ENCODE data around the gene LY6G5B. TPM values are rescaled to one million over a fixed set of nuclear protein-coding genes. Genes with fewer than 3 reads are reported as not detected.
A peak's percentile ranks its signal among the peaks of the same experiment; 100 is the strongest.

LY6G5B gene
- 10 to 100 TPM; 17.6 to 21.4 TPM for total RNA-seq

DNA sequence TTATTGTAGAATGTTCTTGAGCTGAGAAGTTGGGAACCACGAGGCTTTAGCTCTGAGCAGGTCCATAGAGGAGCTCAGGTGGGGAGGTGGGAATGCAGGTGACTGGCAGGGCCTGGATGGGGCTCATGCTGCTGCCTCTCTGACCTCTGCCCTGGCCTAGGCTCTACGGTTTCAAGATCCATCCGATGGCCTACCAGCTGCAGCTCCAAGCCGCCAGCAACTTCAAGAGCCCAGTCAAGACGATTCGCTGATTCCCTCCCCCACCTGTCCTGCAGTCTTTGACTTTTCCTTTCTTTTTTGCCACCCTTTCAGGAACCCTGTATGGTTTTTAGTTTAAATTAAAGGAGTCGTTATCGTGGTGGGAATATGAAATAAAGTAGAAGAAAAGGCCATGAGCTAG is at the start of gene LY6G5B:
TSS of gene LY6G5B (plus strand) at position 301 of the 400 bp plus-strand sequence. CDS start 975 bp downstream, outside the sequence.
- Mint-ChIP-seq H3K36me3 (peaks cover 45% of the 10 kb centered on the region), H3K4me3 (no peak within 1 kb of the TSS), H3K4me1 (peaks cover 22% of the 10 kb centered on the region), H3K27me3 (no peaks in the 10 kb centered on the region), H3K27ac (peak within 1 kb of the TSS; percentile 29), H3K9me3 (no peaks in the 10 kb centered on the region)
- DNase-seq: no peak

DNA sequence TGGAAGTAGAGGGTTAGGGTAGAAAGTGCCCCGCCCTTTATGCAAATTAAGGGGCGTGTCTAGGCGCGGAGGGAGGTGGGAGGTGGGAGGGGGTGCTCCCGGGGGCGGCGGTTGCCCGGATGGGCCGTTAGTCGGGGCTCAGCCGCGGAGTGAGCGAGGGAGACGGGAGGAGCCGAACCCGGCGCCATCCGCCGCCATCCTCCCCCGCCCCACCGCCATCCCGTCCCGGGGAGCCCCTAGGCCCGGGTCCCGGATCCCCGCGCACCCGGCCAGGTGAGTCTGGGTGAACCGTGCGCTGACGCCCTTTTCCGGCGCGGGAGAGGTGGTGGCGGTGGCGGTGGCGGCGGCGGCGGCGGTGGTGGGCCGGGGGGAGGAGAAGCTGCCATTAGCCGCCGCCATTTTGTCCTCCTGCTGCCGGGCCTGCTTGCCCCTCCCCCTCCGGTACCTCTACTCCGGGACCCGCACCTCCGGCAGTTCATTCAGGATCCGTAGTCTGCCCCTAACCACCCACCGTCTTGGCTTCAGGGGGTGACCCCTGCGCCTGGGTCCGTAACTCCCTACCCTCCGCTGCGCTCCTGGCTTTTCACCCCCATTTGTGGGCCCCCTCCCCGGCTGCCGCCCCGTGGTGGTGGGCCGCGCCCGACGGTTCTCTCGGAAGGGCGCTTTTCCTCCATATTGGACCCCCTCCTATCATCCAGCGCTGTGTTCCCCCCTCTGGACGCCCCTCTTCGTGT is 49.0 kb upstream of the LY6G5B start, which contains the start of gene PRRC2A:
TSS of gene PRRC2A (plus strand) at position 130 of the 734 bp plus-strand sequence. CDS start 2,075 bp downstream, outside the sequence.
- no peaks in the 10 kb centered on the region for H3K9me3 Mint-ChIP-seq
- H3K27me3 Mint-ChIP-seq: peaks cover 4% of the 10 kb centered on the region
- DNase-seq: no peak
- H3K27ac Mint-ChIP-seq: peak within 1 kb of the TSS; percentile 97
- H3K4me3 Mint-ChIP-seq: peak within 1 kb of the TSS; percentile 85
- H3K36me3 Mint-ChIP-seq: peaks cover 60% of the 10 kb centered on the region
- H3K4me1 Mint-ChIP-seq: peaks cover 35% of the 10 kb centered on the region

GRCh38 chr6:31621320-31621939 is 48.3 kb upstream of the LY6G5B start:
- no peak for DNase-seq
- Mint-ChIP-seq H3K4me3 (peak overlapping the region; percentile 85), H3K9me3 (no peaks in the 10 kb centered on the region), H3K36me3 (peaks cover 61% of the 10 kb centered on the region), H3K27ac (peak overlapping the region; percentile 97), H3K4me1 (peaks cover 31% of the 10 kb centered on the region), H3K27me3 (peaks cover 4% of the 10 kb centered on the region)

- Mint-ChIP-seq H3K27ac (peak overlapping the region; percentile 97), H3K36me3 (peaks cover 59% of the 10 kb centered on the region), H3K4me1 (peaks cover 26% of the 10 kb centered on the region), H3K4me3 (peak overlapping the region; percentile 85), H3K27me3 (peaks cover 4% of the 10 kb centered on the region), H3K9me3 (no peaks in the 10 kb centered on the region)
- DNase-seq: no peak
Measured at GRCh38 chr6:31621991-31622390, 47.8 kb upstream of the LY6G5B start.

DNA sequence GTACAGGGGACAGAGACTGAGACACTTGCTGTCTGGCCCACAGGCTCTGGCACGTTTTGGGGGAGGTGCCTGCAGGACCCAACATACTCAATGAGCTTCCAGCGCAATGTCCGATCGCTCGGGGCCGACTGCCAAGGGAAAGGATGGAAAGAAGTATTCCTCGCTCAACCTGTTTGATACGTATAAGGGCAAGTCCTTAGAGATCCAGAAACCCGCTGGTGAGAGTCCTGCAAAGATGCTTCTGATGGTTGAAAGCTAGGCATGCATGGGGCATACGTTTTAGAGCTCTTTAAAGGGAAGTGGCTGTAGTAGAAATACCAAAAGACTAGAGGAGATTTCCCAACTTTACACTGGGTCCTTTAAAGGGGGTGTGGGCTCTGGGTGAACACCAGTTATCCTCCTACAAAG is 47.1 kb upstream of the LY6G5B start:
- DNase-seq: no peak
- Mint-ChIP-seq H3K36me3 (peaks cover 65% of the 10 kb centered on the region), H3K4me1 (peaks cover 23% of the 10 kb centered on the region), H3K27ac (peak overlapping the region; percentile 97), H3K9me3 (no peaks in the 10 kb centered on the region), H3K4me3 (peak overlapping the region; percentile 85), H3K27me3 (peaks cover 4% of the 10 kb centered on the region)

- Mint-ChIP-seq H3K4me1 (peaks cover 18% of the 10 kb centered on the region), H3K36me3 (peaks cover 64% of the 10 kb centered on the region), H3K27me3 (peaks cover 4% of the 10 kb centered on the region), H3K27ac (peak overlapping the region; percentile 17), H3K9me3 (no peaks in the 10 kb centered on the region), H3K4me3 (no peak overlapping the region)
- no peak for DNase-seq
Measured at GRCh38 chr6:31624070-31624469, 45.7 kb upstream of the LY6G5B start.

DNA sequence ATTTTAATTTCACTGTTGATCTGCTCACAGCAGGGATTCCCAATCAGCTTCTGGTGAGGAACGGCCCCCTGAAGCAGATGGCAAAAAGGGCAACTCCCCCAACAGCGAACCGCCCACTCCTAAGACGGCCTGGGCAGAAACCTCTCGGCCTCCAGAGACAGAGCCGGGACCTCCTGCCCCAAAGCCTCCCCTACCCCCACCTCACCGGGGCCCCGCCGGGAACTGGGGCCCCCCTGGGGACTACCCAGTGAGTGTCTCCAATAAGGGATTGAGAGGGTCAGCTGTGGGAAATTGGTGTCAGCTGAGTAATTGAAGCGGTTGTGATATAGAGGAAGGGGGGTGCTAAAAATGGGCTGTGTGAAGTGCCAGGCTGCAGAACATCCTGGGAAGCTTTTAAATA is 42.8 kb upstream of the LY6G5B start:
- H3K4me1 Mint-ChIP-seq: peaks cover 16% of the 10 kb centered on the region
- H3K27ac Mint-ChIP-seq: peak overlapping the region; percentile 43
- DNase-seq: no peak
- no peak overlapping the region for H3K4me3 Mint-ChIP-seq
- H3K27me3 Mint-ChIP-seq: no peaks in the 10 kb centered on the region
- H3K9me3 Mint-ChIP-seq: no peaks in the 10 kb centered on the region
- H3K36me3 Mint-ChIP-seq: peaks cover 69% of the 10 kb centered on the region

- H3K27ac Mint-ChIP-seq: peak overlapping the region; percentile 50
Measured at GRCh38 chr6:31627690-31628287, 42.0 kb upstream of the LY6G5B start.

DNA sequence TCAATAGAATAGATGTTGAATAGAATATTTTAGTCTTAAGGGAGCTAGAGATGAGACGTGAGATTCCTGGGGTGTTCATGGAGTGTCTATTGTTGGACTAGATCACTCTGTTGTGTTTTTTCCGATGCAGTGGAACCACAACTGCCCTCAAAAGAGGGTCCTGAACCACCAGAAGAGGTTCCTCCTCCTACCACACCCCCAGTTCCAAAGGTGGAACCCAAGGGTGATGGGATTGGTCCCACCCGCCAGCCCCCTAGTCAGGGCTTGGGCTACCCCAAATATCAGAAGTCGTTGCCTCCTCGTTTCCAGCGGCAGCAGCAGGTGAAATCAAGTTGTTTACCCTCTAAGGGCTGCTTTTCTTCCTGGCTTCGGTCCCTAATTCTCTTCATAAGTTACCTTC is 40.8 kb upstream of the LY6G5B start:
- no peak for DNase-seq
- Mint-ChIP-seq H3K36me3 (peaks cover 55% of the 10 kb centered on the region), H3K4me3 (no peak overlapping the region), H3K27me3 (no peaks in the 10 kb centered on the region), H3K4me1 (peaks cover 6% of the 10 kb centered on the region), H3K9me3 (no peaks in the 10 kb centered on the region), H3K27ac (no peak overlapping the region)

More at GRCh38 chr6:31627690-31628287, 42.0 kb upstream of the LY6G5B start:
- DNase-seq: no peak
- no peaks in the 10 kb centered on the region for H3K9me3 Mint-ChIP-seq
- H3K4me1 Mint-ChIP-seq: peaks cover 8% of the 10 kb centered on the region
- peaks cover 62% of the 10 kb centered on the region for H3K36me3 Mint-ChIP-seq
- H3K4me3 Mint-ChIP-seq: no peak overlapping the region
- H3K27me3 Mint-ChIP-seq: no peaks in the 10 kb centered on the region

GRCh38 chr6:31630177-31630934 is 39.4 kb upstream of the LY6G5B start:
- Mint-ChIP-seq H3K27ac (peak overlapping the region; percentile 75), H3K4me1 (peaks cover 6% of the 10 kb centered on the region), H3K4me3 (no peak overlapping the region), H3K27me3 (no peaks in the 10 kb centered on the region), H3K36me3 (peaks cover 47% of the 10 kb centered on the region), H3K9me3 (no peaks in the 10 kb centered on the region)
- DNase-seq: no peak

- H3K36me3 Mint-ChIP-seq: peaks cover 40% of the 10 kb centered on the region
- H3K27me3 Mint-ChIP-seq: no peaks in the 10 kb centered on the region
- no peak for DNase-seq
- peak overlapping the region; percentile 75 for H3K27ac Mint-ChIP-seq
- no peaks in the 10 kb centered on the region for H3K9me3 Mint-ChIP-seq
- no peak overlapping the region for H3K4me3 Mint-ChIP-seq
- H3K4me1 Mint-ChIP-seq: peaks cover 3% of the 10 kb centered on the region
Measured at GRCh38 chr6:31631209-31631608, 38.6 kb upstream of the LY6G5B start.

GRCh38 chr6:31631681-31632278 is 38.0 kb upstream of the LY6G5B start:
- Mint-ChIP-seq H3K27ac (peak overlapping the region; percentile 10), H3K27me3 (no peaks in the 10 kb centered on the region)

GRCh38 chr6:31632279-31632946 is 37.4 kb upstream of the LY6G5B start:
- Mint-ChIP-seq H3K27me3 (no peaks in the 10 kb centered on the region), H3K4me3 (no peak overlapping the region), H3K9me3 (no peaks in the 10 kb centered on the region), H3K4me1 (peaks cover 3% of the 10 kb centered on the region), H3K36me3 (peaks cover 33% of the 10 kb centered on the region), H3K27ac (peak overlapping the region; percentile 69)
- DNase-seq: no peak

More at GRCh38 chr6:31631681-31632278, 38.0 kb upstream of the LY6G5B start:
- Mint-ChIP-seq H3K4me3 (no peak overlapping the region), H3K9me3 (no peaks in the 10 kb centered on the region), H3K4me1 (peaks cover 3% of the 10 kb centered on the region), H3K36me3 (peaks cover 34% of the 10 kb centered on the region)
- no peak for DNase-seq

DNA sequence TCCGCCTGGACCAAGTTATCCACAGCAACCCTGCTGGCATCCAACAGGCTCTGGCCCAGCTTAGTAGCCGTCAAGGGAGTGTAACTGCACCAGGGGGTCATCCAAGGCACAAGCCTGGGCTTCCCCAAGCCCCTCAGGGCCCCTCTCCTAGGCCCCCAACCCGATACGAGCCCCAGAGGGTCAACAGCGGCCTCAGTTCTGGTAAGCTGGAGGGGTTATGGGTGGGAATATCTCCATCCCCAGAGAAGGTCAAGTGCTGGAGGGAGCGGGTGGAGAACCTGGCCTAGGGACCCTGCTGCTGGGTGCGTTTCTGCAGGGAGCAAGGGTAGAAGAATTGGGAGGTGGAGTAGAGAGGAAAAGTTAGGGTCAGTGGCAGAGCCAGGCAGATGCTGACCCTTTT is 36.3 kb upstream of the LY6G5B start:
- Mint-ChIP-seq H3K27me3 (no peaks in the 10 kb centered on the region), H3K27ac (peak overlapping the region; percentile 34), H3K4me3 (no peak overlapping the region), H3K9me3 (no peaks in the 10 kb centered on the region), H3K36me3 (peaks cover 28% of the 10 kb centered on the region), H3K4me1 (peaks cover 3% of the 10 kb centered on the region)
- DNase-seq: no peak
